PC-3 (cell line): ENCODE measurements around the gene RCE1. TPM values are rescaled to one million over a fixed set of nuclear protein-coding genes. Genes with fewer than 3 reads are reported as not detected.

Experiments
- ATAC-seq: fragments of 200-7000 bp; cut with Tn5 transposase; 2 replicates; pipeline ENCODE4 v1.9.1; 2020; ENCODE audit warnings: mild to moderate bottlenecking, moderate library complexity
- BruUV-seq: library from RNA; stranded (reverse); fragments of 400-500 nt; replicated peaks from 2 replicates; lab custom pipeline; 2021; lab: Mats Ljungman, UMichigan
- CTCF ChIA-PET: fragments of 300-600 bp; sonication (Branson Sonifier 250); formaldehyde crosslinking; loops from one replicate; lab custom pipeline; 2022; ENCODE audit warnings: antibody characterized with exemption; lab: Charles Lee
- POLR2A ChIA-PET: fragments of 300-600 bp; sonication (Branson Sonifier 250); formaldehyde crosslinking; loops from one replicate; lab custom pipeline; 2022; ENCODE audit warnings: antibody characterized with exemption; ENCODE audit not compliant: unreplicated experiment; lab: Charles Lee
- DNase-seq: peaks from one replicate; pipeline ENCODE4 v3.0.0-alpha.2; 2015
- H2AFZ ChIP-seq: fragments of 300-600 bp; sonication (generic); 2 replicates; pipeline ENCODE4 v1.6.0; 2016; ENCODE audit warnings: antibody characterized with exemption, low read length
- H3F3A ChIP-seq: fragments of 300-600 bp; sonication (generic); one replicate; pipeline ENCODE4 v1.6.0; 2017; ENCODE audit warnings: antibody characterized with exemption, low read length, control low read depth, mild to moderate bottlenecking; ENCODE audit not compliant: unreplicated experiment
- H3K27ac ChIP-seq: fragments of 300-600 bp; sonication (generic); 2 replicates; pipeline ENCODE4 v1.5.1; 2016; ENCODE audit warnings: mild to moderate bottlenecking, low read length
- H3K27me3 ChIP-seq: fragments of 300-600 bp; sonication (generic); 2 replicates; pipeline ENCODE4 v1.6.1; 2016; ENCODE audit warnings: low read length, mixed read lengths
- H3K36me3 ChIP-seq: fragments of 300-600 bp; sonication (generic); 2 replicates; pipeline ENCODE4 v1.6.1; 2016; ENCODE audit warnings: low read depth, mixed run types, low read length, mixed read lengths
- H3K4me1 ChIP-seq: fragments of 300-600 bp; sonication (generic); 2 replicates; pipeline ENCODE4 v1.5.1; 2016; ENCODE audit warnings: low read length; ENCODE audit not compliant: insufficient read depth
- H3K4me2 ChIP-seq: fragments of 300-600 bp; sonication (generic); 2 replicates; pipeline ENCODE4 v1.6.0; 2016; ENCODE audit warnings: low read length
- H3K4me3 ChIP-seq: fragments of 300-600 bp; sonication (generic); 2 replicates; pipeline ENCODE4 v1.5.1; 2016; ENCODE audit warnings: mild to moderate bottlenecking, low read length, mixed read lengths
- H3K79me2 ChIP-seq: fragments of 300-600 bp; sonication (generic); 2 replicates; pipeline ENCODE4 v1.6.1; 2017; ENCODE audit warnings: low read length, mixed read lengths
- H3K9ac ChIP-seq: fragments of 300-600 bp; sonication (generic); 2 replicates; pipeline ENCODE4 v1.6.0; 2016; ENCODE audit warnings: mild to moderate bottlenecking, low read length
- H3K9me2 ChIP-seq: fragments of 300-600 bp; sonication (generic); replicated peaks from 2 replicates; pipeline ENCODE4 v1.6.1; 2016; ENCODE audit warnings: mixed run types, low read length, mixed read lengths
- H3K9me3 ChIP-seq: fragments of 300-600 bp; sonication (generic); 2 replicates; pipeline ENCODE4 v1.6.1; 2016; ENCODE audit warnings: low read length, mixed read lengths
- H4K20me1 ChIP-seq: fragments of 300-600 bp; sonication (generic); 2 replicates; pipeline ENCODE4 v1.6.1; 2016; ENCODE audit warnings: low read length, mixed read lengths
- CTCF ChIP-seq: fragments of 300-600 bp; sonication (generic); conservative IDR thresholded peaks from 2 replicates; pipeline ENCODE4 v1.5.1; 2017; ENCODE audit warnings: antibody characterized with exemption, low read depth, mild to moderate bottlenecking, low read length
- EZH2 ChIP-seq: fragments of 300-600 bp; sonication (generic); IDR thresholded peaks from one replicate; pipeline ENCODE4 v1.6.1; 2017; ENCODE audit warnings: antibody characterized with exemption, mild to moderate bottlenecking, low read length; ENCODE audit not compliant: unreplicated experiment
- EZH2phosphoT487 ChIP-seq: fragments of 300-600 bp; sonication (generic); IDR thresholded peaks from 2 replicates; pipeline ENCODE4 v1.6.1; 2018; ENCODE audit warnings: mild to moderate bottlenecking, antibody characterized with exemption, low read length, borderline replicate concordance
- intact Hi-C: fragments of 100-400 bp; cut with micrococcal nuclease; formaldehyde crosslinking; loops from 2 replicates; pipeline ENCODE4 v1.9.0; 2023
- total RNA-seq: library from RNA; depleted of rRNA; stranded (reverse); fragments of >200 nt; gene quantifications from 2 replicates; pipeline ENCODE4 v1.2.3, GENCODE V29; 2014

RCE1 gene
- total RNA-seq, 1 experiment from 2014 or later = 70.4 TPM

GRCh38 chr11:66868726-66869566 is 25.7 kb downstream of the RCE1 start:
- DNase-seq (peak; percentile 87), ATAC-seq (peak; percentile 96)
- H3K27ac ChIP-seq = no peak overlapping the region
- no peaks in the 10 kb centered on the region for H3K9me3 ChIP-seq
- H3K27me3 ChIP-seq = no peaks in the 10 kb centered on the region
- no peak overlapping the region for H3K4me3 ChIP-seq
- peak overlapping the region; percentile 7; the same call in 1 of the 2 replicates for H3K4me2 ChIP-seq
- H3K79me2 ChIP-seq = no peaks in the 10 kb centered on the region
- H3K9me2 ChIP-seq = no peaks in the 10 kb centered on the region
- no peaks in the 10 kb centered on the region for H4K20me1 ChIP-seq
- intact Hi-C loops = loop anchor here (1.0 kb wide), 1 partner anchor 13 kb away; no protein-coding TSS in a partner anchor
- no peak overlapping the region for H2AFZ ChIP-seq
- H3K4me1 ChIP-seq = peaks cover 7% of the 10 kb centered on the region
- CTCF ChIA-PET = no interaction called here
- no peaks in the 10 kb centered on the region for H3F3A ChIP-seq
- POLR2A ChIA-PET = no interaction called here
- H3K9ac ChIP-seq = no peak overlapping the region
- peak; percentile 82 for TF ChIP-seq CTCF
- no peak for TF ChIP-seq EZH2
- BruUV-seq = no TSS peak
- H3K36me3 ChIP-seq = no peaks in the 10 kb centered on the region

- DNase-seq = no peak
- no TSS peak for BruUV-seq
- no peak for TF ChIP-seq EZH2phosphoT487
- TF ChIP-seq EZH2 = no peak
- intact Hi-C loops = no loop called here
- Histone ChIP-seq H3K36me3 (no peaks in the 10 kb centered on the region), H2AFZ (no peak overlapping the region), H3K9me3 (no peaks in the 10 kb centered on the region), H3K27me3 (no peaks in the 10 kb centered on the region), H3F3A (no peaks in the 10 kb centered on the region), H3K9ac (no peak overlapping the region), H3K79me2 (no peaks in the 10 kb centered on the region), H3K4me1 (peaks cover 7% of the 10 kb centered on the region), H3K27ac (no peak overlapping the region), H3K4me3 (no peak overlapping the region), H3K9me2 (no peaks in the 10 kb centered on the region), H4K20me1 (no peaks in the 10 kb centered on the region), H3K4me2 (no peak overlapping the region)
- ATAC-seq = no peak; the same call in 1 of the 2 replicates
- ChIA-PET CTCF (no interaction called here), POLR2A (no interaction called here)
Observed at GRCh38 chr11:66869567-66869870, 26.3 kb downstream of the RCE1 start.

- CTCF ChIA-PET = interaction anchor here (0.5 kb wide), 1 partner anchor 41 kb away, joined by 9 read pairs; no protein-coding TSS in a partner anchor
Observed at GRCh38 chr11:66870131-66870530, 26.9 kb downstream of the RCE1 start.

More at GRCh38 chr11:66870131-66870530, 26.9 kb downstream of the RCE1 start:
- H3K27me3 ChIP-seq = no peaks in the 10 kb centered on the region
- H3K9me3 ChIP-seq = no peaks in the 10 kb centered on the region
- no peaks in the 10 kb centered on the region for H3K79me2 ChIP-seq
- intact Hi-C loops = no loop called here
- no peaks in the 10 kb centered on the region for H3K9me2 ChIP-seq
- peaks cover 7% of the 10 kb centered on the region for H3K4me1 ChIP-seq
- no peak overlapping the region for H3K4me3 ChIP-seq
- H3F3A ChIP-seq = no peaks in the 10 kb centered on the region
- H3K36me3 ChIP-seq = no peaks in the 10 kb centered on the region
- no peaks in the 10 kb centered on the region for H4K20me1 ChIP-seq
- H2AFZ ChIP-seq = no peak overlapping the region
- no peak overlapping the region for H3K4me2 ChIP-seq
- H3K27ac ChIP-seq = no peak overlapping the region
- DNase-seq (no peak), ATAC-seq (no peak)
- BruUV-seq = no TSS peak
- TF ChIP-seq CTCF (no peak), EZH2phosphoT487 (no peak), EZH2 (no peak)
- no peak overlapping the region for H3K9ac ChIP-seq
- POLR2A ChIA-PET = no interaction called here
